Measurements from ENCODE around the gene PDGFRB.

- TF ChIP-seq, protein P1, sequence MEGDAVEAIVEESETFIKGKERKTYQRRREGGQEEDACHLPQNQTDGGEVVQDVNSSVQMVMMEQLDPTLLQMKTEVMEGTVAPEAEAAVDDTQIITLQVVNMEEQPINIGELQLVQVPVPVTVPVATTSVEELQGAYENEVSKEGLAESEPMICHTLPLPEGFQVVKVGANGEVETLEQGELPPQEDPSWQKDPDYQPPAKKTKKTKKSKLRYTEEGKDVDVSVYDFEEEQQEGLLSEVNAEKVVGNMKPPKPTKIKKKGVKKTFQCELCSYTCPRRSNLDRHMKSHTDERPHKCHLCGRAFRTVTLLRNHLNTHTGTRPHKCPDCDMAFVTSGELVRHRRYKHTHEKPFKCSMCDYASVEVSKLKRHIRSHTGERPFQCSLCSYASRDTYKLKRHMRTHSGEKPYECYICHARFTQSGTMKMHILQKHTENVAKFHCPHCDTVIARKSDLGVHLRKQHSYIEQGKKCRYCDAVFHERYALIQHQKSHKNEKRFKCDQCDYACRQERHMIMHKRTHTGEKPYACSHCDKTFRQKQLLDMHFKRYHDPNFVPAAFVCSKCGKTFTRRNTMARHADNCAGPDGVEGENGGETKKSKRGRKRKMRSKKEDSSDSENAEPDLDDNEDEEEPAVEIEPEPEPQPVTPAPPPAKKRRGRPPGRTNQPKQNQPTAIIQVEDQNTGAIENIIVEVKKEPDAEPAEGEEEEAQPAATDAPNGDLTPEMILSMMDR (IDR thresholded peaks at IDR 0.05), result no peak
- no peak for TF ChIP-seq EP300 (IDR thresholded peaks at IDR 0.05)
These were observed 25.1 kb downstream of the PDGFRB start for GRCh38 chr5:150130493-150130922.
